ENCODE results near the gene MYL10. TPM values are rescaled to one million over a fixed set of nuclear protein-coding genes. Genes with fewer than 3 reads are reported as not detected.

Gene MYL10
- total RNA-seq, 1 experiment from 2014 or later = 0.30 TPM

GRCh38 chr7:101667920-101668319, 38.8 kb upstream of the MYL10 start:
- no peak overlapping the region for H3K27ac ChIP-seq (ENCODE audit: low read depth, low read length, poor library complexity, severe bottlenecking)
- ChIA-PET POLR2A (ENCODE audit: low non-redundant PET) (no interaction called here), CTCF (no interaction called here)
- H3K4me1 ChIP-seq (ENCODE audit: insufficient read depth, low read length, poor library complexity, severe bottlenecking) = no peaks in the 10 kb centered on the region
- BruUV-seq (replicated peaks) = no TSS peak
- TF ChIP-seq CTCF (conservative IDR thresholded peaks at IDR 0.05; ENCODE audit: low read depth, low read length) (no peak), EZH2 (IDR thresholded peaks at IDR 0.05; ENCODE audit: borderline replicate concordance, low read depth, low read length, poor library complexity, severe bottlenecking) (no peak)
- DNase-seq (ENCODE audit: low spot score) = no peak
- no peak overlapping the region for H3K4me3 ChIP-seq (ENCODE audit: low read depth, low read length, poor library complexity, severe bottlenecking)
- intact Hi-C loops (cut with micrococcal nuclease; ENCODE audit: unreplicated experiment) = no loop called here
- H3K36me3 ChIP-seq (ENCODE audit: insufficient read depth, low read length, poor library complexity, severe bottlenecking) = no peaks in the 10 kb centered on the region
- no peaks in the 10 kb centered on the region for H3K9me3 ChIP-seq (ENCODE audit: low read depth, low read length, poor library complexity, severe bottlenecking)
- H3K27me3 ChIP-seq (replicated peaks; ENCODE audit: insufficient read depth, low read depth, low read length, poor library complexity) = no peaks in the 10 kb centered on the region

- no peaks in the 10 kb centered on the region for H3K4me1 ChIP-seq (ENCODE audit: insufficient read depth, low read length, poor library complexity, severe bottlenecking)
- H3K27me3 ChIP-seq (replicated peaks; ENCODE audit: insufficient read depth, low read depth, low read length, poor library complexity) = no peaks in the 10 kb centered on the region
- H3K9me3 ChIP-seq (ENCODE audit: low read depth, low read length, poor library complexity, severe bottlenecking) = no peaks in the 10 kb centered on the region
- DNase-seq (ENCODE audit: low spot score) = no peak
- H3K36me3 ChIP-seq (ENCODE audit: insufficient read depth, low read length, poor library complexity, severe bottlenecking) = no peaks in the 10 kb centered on the region
- TF ChIP-seq EZH2 (IDR thresholded peaks at IDR 0.05; ENCODE audit: borderline replicate concordance, low read depth, low read length, poor library complexity, severe bottlenecking) (no peak), CTCF (conservative IDR thresholded peaks at IDR 0.05; ENCODE audit: low read depth, low read length) (no peak)
- ChIA-PET CTCF (no interaction called here), POLR2A (ENCODE audit: low non-redundant PET) (no interaction called here)
- H3K27ac ChIP-seq (ENCODE audit: low read depth, low read length, poor library complexity, severe bottlenecking) = no peak overlapping the region
- intact Hi-C loops (cut with micrococcal nuclease; ENCODE audit: unreplicated experiment) = no loop called here
- no peak overlapping the region for H3K4me3 ChIP-seq (ENCODE audit: low read depth, low read length, poor library complexity, severe bottlenecking)
- no TSS peak for BruUV-seq (replicated peaks)
Measured at GRCh38 chr7:101667399-101667798, 38.3 kb upstream of the MYL10 start.

GRCh38 chr7:101666741-101667140, 37.6 kb upstream of the MYL10 start:
- intact Hi-C loops (cut with micrococcal nuclease; ENCODE audit: unreplicated experiment) = no loop called here

More at GRCh38 chr7:101666741-101667140, 37.6 kb upstream of the MYL10 start:
- CTCF ChIA-PET = interaction anchor here (0.6 kb wide), 1 partner anchor 36 kb away, joined by 3 read pairs; no protein-coding TSS in a partner anchor
- POLR2A ChIA-PET (ENCODE audit: low non-redundant PET) = interaction anchor here (0.7 kb wide), 1 partner anchor 216 kb away, joined by 4 read pairs; no protein-coding TSS in a partner anchor
- Histone ChIP-seq H3K27ac (ENCODE audit: low read depth, low read length, poor library complexity, severe bottlenecking) (no peak overlapping the region), H3K4me3 (ENCODE audit: low read depth, low read length, poor library complexity, severe bottlenecking) (no peak overlapping the region), H3K27me3 (replicated peaks; ENCODE audit: insufficient read depth, low read depth, low read length, poor library complexity) (no peaks in the 10 kb centered on the region), H3K9me3 (ENCODE audit: low read depth, low read length, poor library complexity, severe bottlenecking) (no peaks in the 10 kb centered on the region), H3K4me1 (ENCODE audit: insufficient read depth, low read length, poor library complexity, severe bottlenecking) (no peaks in the 10 kb centered on the region), H3K36me3 (ENCODE audit: insufficient read depth, low read length, poor library complexity, severe bottlenecking) (no peaks in the 10 kb centered on the region)
- BruUV-seq (replicated peaks) = no TSS peak
- TF ChIP-seq CTCF (conservative IDR thresholded peaks at IDR 0.05; ENCODE audit: low read depth, low read length) (no peak), EZH2 (IDR thresholded peaks at IDR 0.05; ENCODE audit: borderline replicate concordance, low read depth, low read length, poor library complexity, severe bottlenecking) (no peak)
- no peak for DNase-seq (ENCODE audit: low spot score)

All from A673 (cell line).